Cardiac fibroblast (primary cell): ENCODE data around the gene LACRT.

Experiments used
- DNase-seq, 2 donors: peaks; one replicate each; pipeline versions ENCODE4 v3.0.0 to v3.0.0-alpha.2; 2010; ENCODE audit warnings: low read depth in 2 of 2
- H3K4me3 ChIP-seq, 2 donors: replicated peaks in 1 of 2; 1 replicate in 1 of 2; 2 replicates in 1 of 2; pipeline ENCODE4 v1.5.1; 2011; ENCODE audit warnings: low read depth in 2 of 2, low read length in 2 of 2, mild to moderate bottlenecking in 2 of 2, moderate library complexity in 1 of 2
- CTCF ChIP-seq: IDR thresholded peaks from one replicate; pipeline ENCODE4 v1.5.1; 2011; ENCODE audit warnings: low read depth, mild to moderate bottlenecking, low read length, inconsistent platforms

LACRT gene

GRCh38 chr12:54663603-54664002 lies 28.9 kb upstream of the LACRT start:
- no peak for DNase-seq
- H3K4me3 ChIP-seq = no peak overlapping the region
- no peak for TF ChIP-seq CTCF

DNA sequence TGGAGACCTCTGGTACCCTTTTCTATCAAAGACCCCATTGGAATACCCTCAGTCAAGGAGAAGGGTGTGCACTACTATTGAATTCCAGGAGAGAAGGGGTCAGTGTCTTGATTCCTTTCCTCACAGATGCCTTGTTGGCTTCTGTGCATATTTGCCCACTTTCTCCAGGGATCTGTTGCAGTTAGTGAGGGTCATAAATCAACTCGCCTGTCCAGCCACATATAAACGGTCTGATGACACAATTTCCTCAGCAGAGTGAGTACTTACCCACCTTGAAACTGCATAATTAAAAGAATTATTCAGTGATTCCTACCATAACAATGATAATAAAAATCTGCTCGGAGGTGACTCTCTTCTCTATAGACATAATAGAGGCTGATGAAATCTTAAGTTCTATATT lies 27.3 kb upstream of the LACRT start:
- TF ChIP-seq CTCF = no peak
- no peak overlapping the region for H3K4me3 ChIP-seq
- DNase-seq = no peak

DNA sequence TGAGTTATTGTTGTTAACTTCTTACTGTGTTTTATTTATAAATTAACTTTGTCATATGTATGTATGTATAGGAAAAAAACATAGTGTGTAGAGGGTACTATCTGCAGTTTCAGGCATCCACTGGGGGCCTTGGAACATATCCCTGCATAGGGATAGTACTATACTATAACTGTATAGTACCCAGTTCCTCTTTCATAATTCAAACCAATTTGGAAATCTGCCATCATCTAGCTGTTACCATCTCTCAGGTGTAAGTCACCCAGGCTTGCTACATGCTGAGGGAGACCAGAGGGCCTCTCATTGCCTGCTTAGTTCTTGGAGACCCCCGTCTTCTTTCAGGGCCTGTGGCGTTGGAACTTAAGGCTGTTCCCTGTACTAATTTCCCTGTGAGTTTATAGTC lies 26.4 kb upstream of the LACRT start:
- H3K4me3 ChIP-seq = no peak overlapping the region
- no peak for TF ChIP-seq CTCF
- no peak for DNase-seq

DNA sequence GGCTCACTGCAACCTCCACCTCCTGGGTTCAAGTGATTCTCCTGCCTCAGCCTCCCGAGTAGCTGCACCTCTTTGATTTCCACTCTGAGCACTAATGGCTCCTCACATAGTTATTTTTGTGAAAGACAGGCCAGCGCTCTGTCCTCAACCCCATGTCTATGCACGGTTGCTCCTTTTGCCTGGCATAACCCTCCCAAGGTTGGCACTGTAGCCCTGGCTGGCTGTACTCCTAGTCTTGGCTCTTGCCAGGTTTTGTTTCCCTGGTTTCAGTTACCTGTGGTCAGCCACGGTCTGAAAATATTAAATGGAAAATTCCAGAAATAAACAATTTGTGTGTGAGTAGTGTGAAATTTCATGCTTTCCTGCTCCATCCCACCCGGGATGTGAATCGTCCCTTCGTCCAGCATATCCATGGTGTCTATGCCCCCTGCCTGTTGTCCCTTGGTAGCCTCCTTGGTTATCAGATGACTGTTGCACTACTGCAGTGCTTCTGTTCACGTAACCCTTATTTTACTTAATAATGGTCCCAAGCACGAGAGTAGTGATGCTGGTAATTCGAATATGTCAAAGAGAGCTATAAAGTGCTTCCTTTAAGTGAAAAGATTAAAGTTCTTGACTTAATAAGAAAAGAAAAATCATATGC lies 25.7 kb upstream of the LACRT start:
- no peak overlapping the region for H3K4me3 ChIP-seq
- no peak for TF ChIP-seq CTCF
- DNase-seq = no peak

GRCh38 chr12:54658306-54659264 lies 23.9 kb upstream of the LACRT start:
- DNase-seq = peak; percentile 35 to 57
- TF ChIP-seq CTCF = peak; percentile 65
- no peak overlapping the region for H3K4me3 ChIP-seq

DNA sequence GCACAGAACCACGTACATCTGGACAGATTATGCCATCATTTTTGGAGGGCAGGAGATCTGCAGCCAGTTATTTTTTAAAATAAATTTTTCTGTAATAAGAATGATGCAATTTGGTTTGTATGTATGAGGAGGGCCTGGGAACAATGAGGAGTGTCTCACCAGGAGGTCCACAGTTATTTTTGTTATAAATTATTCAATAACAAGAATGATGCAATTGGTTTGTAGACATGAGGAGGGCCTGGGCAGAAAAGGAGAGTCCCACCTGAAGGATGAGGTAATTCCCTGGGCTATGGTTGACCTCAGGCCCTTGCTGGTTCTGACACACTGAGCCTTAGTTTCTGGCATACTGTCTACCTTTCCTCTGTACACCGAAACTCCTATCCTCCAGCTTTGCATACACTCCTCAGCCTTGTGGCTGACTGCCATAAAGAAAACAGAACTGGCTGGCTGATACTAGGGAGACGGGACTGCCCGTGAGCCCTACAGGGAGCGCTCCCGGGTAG lies 22.5 kb upstream of the LACRT start:
- TF ChIP-seq CTCF = no peak
- DNase-seq = no peak
- H3K4me3 ChIP-seq = no peak overlapping the region
